Stimulated activated CD4-positive, alpha-beta T cell treated with anti-CD3 and anti-CD28 coated beads, Interleukin-15, amount 100 ng/mL, for 1 hour (primary cell): Measurements from ENCODE around the gene FAM83E.
"Not testable (repeated sequence)": the region's sequence is repeated elsewhere in the genome, so short reads cannot be mapped to it uniquely, and the experiment has no call there.

Experiments
- DNase-seq, 2 donors: peaks; one replicate each; pipeline ENCODE4 v3.0.0-alpha.2; 2020; ENCODE audit warnings: low read depth in 1 of 2, low spot score in 1 of 2

Gene FAM83E

GRCh38 chr19:48614436-48615230 is at the start of gene FAM83E:
FAM83E (minus strand) TSS chr19:48615076; CDS start chr19:48613372, 1,704 bp downstream.
- no peak for DNase-seq

- no peak for DNase-seq
Observed at GRCh38 chr19:48664476-48664875, 49.6 kb upstream of the FAM83E start.

- no peak for DNase-seq
Observed at GRCh38 chr19:48663667-48664066, 48.8 kb upstream of the FAM83E start.

- no peak for DNase-seq
Observed at GRCh38 chr19:48661711-48662090, 46.8 kb upstream of the FAM83E start.

- peak; percentile 41 to 51 for DNase-seq
Observed at GRCh38 chr19:48660852-48661710, 46.2 kb upstream of the FAM83E start.

GRCh38 chr19:48659768-48660167 is 44.9 kb upstream of the FAM83E start:
- no peak for DNase-seq

GRCh38 chr19:48658483-48658882 is 43.6 kb upstream of the FAM83E start:
- DNase-seq: no peak

GRCh38 chr19:48657828-48658227 is 43.0 kb upstream of the FAM83E start:
- DNase-seq: not testable (repeated sequence)

- no peak for DNase-seq
Observed at GRCh38 chr19:48656840-48657474, 42.1 kb upstream of the FAM83E start.

- DNase-seq: no peak
Observed at GRCh38 chr19:48654299-48655059, 39.6 kb upstream of the FAM83E start.

GRCh38 chr19:48651683-48652048 is 36.8 kb upstream of the FAM83E start:
- no peak for DNase-seq

- DNase-seq: no peak
Observed at GRCh38 chr19:48650974-48651682, 36.3 kb upstream of the FAM83E start.

- no peak for DNase-seq
Observed at GRCh38 chr19:48648134-48648533, 33.3 kb upstream of the FAM83E start.

- no peak for DNase-seq
Observed at GRCh38 chr19:48646722-48647216, 31.9 kb upstream of the FAM83E start.

- peak; percentile 77 to 83 for DNase-seq
Observed at GRCh38 chr19:48646001-48646721, 31.3 kb upstream of the FAM83E start, which contains the start of gene CA11. CA11 (minus strand) TSS chr19:48646187; CDS start chr19:48645632, 555 bp downstream.

- DNase-seq: no peak
Observed at GRCh38 chr19:48645620-48646000, 30.7 kb upstream of the FAM83E start.

GRCh38 chr19:48644839-48645619 is 30.2 kb upstream of the FAM83E start:
- peak; percentile 53 to 58 for DNase-seq

- no peak for DNase-seq
Observed at GRCh38 chr19:48644355-48644754, 29.5 kb upstream of the FAM83E start.

GRCh38 chr19:48642862-48643261 is 28.0 kb upstream of the FAM83E start:
- DNase-seq: no peak
